ENCODE data around the gene HMCN2. TPM values are rescaled to one million over a fixed set of nuclear protein-coding genes. Genes with fewer than 3 reads are reported as not detected.
A peak's percentile ranks its signal among the peaks of the same experiment; 100 is the strongest.

The HMCN2 gene
- total and polyA plus RNA-seq, 8 donors = 1.1 to 21.1 (median 5.0) TPM

- WGBS, 5 donors = 38 to 47% (median 42%) methylated on average over 10 to 13 of the region's 13 CpGs
- intact Hi-C loops (cut with DNase I; ENCODE audit: low total_unique reads) = no loop called here
- Histone ChIP-seq H3K27me3 (peaks cover 0 to 67% (median 23%) of the 10 kb centered on the region in 3 donors), H3K27ac (peak overlapping the region; percentile 42 to 84 (median 77)), H3K4me1 (peaks cover 0 to 36% (median 7%) of the 10 kb centered on the region in 4 donors), H3K4me3 (no peak overlapping the region), H3K36me3 (no peaks in the 10 kb centered on the region), H3K9me3 (no peaks in the 10 kb centered on the region)
- DNase-seq = peak; percentile 31 to 89
- TF ChIP-seq POLR2A (IDR thresholded peaks at IDR 0.05) (no peak), POLR2AphosphoS5 (IDR thresholded peaks at IDR 0.05) (peak in 2 of 3 donors; percentile 62 to 64)
Measured at GRCh38 chr9:130331573-130331972, 66.0 kb downstream of the HMCN2 start.

GRCh38 chr9:130332384-130332926 is 66.9 kb downstream of the HMCN2 start:
- intact Hi-C loops (cut with DNase I; ENCODE audit: low total_unique reads) = no loop called here
- Histone ChIP-seq H3K4me3 (no peak overlapping the region), H3K4me1 (peaks cover 0 to 35% (median 6%) of the 10 kb centered on the region in 4 donors), H3K27me3 (peaks cover 0 to 61% (median 16%) of the 10 kb centered on the region in 3 donors), H3K27ac (peak overlapping the region; percentile 42 to 84 (median 77)), H3K36me3 (no peaks in the 10 kb centered on the region), H3K9me3 (no peaks in the 10 kb centered on the region)
- TF ChIP-seq POLR2AphosphoS5 (IDR thresholded peaks at IDR 0.05) (no peak), EP300 (IDR thresholded peaks at IDR 0.05) (no peak), POLR2A (IDR thresholded peaks at IDR 0.05) (no peak), CTCF (IDR thresholded peaks at IDR 0.05) (no peak)
- no peak for DNase-seq
- 70 to 81% (median 72%) methylated on average over 26 of the region's 26 CpGs for WGBS, 5 donors

- H3K4me1 ChIP-seq = peaks cover 0 to 28% (median 5%) of the 10 kb centered on the region in 4 donors
- peak overlapping the region in 3 of 5 donors; percentile 77 to 84 (median 80) for H3K27ac ChIP-seq
- H3K4me3 ChIP-seq = no peak overlapping the region
Measured at GRCh38 chr9:130333041-130333711, 67.6 kb downstream of the HMCN2 start.

GRCh38 chr9:130333712-130334062 is 68.1 kb downstream of the HMCN2 start:
- Histone ChIP-seq H3K4me1 (peaks cover 0 to 25% (median 5%) of the 10 kb centered on the region in 4 donors), H3K9me3 (no peaks in the 10 kb centered on the region), H3K36me3 (no peaks in the 10 kb centered on the region), H3K4me3 (no peak overlapping the region), H3K27ac (peak overlapping the region in 2 of 5 donors; percentile 77 to 84), H3K27me3 (peaks cover 0 to 49% (median 7%) of the 10 kb centered on the region in 3 donors)
- TF ChIP-seq POLR2A (IDR thresholded peaks at IDR 0.05) = no peak
- TF ChIP-seq POLR2AphosphoS5 (IDR thresholded peaks at IDR 0.05) = no peak
- no peak for TF ChIP-seq CTCF (IDR thresholded peaks at IDR 0.05)
- TF ChIP-seq EP300 (IDR thresholded peaks at IDR 0.05) = no peak
- no peak for DNase-seq
- intact Hi-C loops (cut with DNase I; ENCODE audit: low total_unique reads) = no loop called here
- 46 to 70% (median 65%) methylated on average over 3 to 5 of the region's 5 CpGs for WGBS, 5 donors

More at GRCh38 chr9:130333041-130333711, 67.6 kb downstream of the HMCN2 start:
- DNase-seq = peak in 1 of 2 donors; percentile 79
- Histone ChIP-seq H3K36me3 (no peaks in the 10 kb centered on the region), H3K27me3 (peaks cover 0 to 54% (median 8%) of the 10 kb centered on the region in 3 donors), H3K9me3 (no peaks in the 10 kb centered on the region)
- TF ChIP-seq EP300 (IDR thresholded peaks at IDR 0.05) (no peak), POLR2A (IDR thresholded peaks at IDR 0.05) (no peak), CTCF (IDR thresholded peaks at IDR 0.05) (no peak), POLR2AphosphoS5 (IDR thresholded peaks at IDR 0.05) (peak in 1 of 3 donors; percentile 50)
- WGBS, 5 donors = 37 to 52% (median 49%) methylated on average over 18 to 19 of the region's 19 CpGs
- intact Hi-C loops (cut with DNase I; ENCODE audit: low total_unique reads) = no loop called here

Measured in stomach (tissue), 9 donors.